Measurements from ENCODE around the gene SLC15A3. TPM values are rescaled to one million over a fixed set of nuclear protein-coding genes. Genes with fewer than 3 reads are reported as not detected.

Gene SLC15A3
- total and polyA plus RNA-seq, 2 experiments from 2014 or later: 14.2 to 15.8 TPM

DNA sequence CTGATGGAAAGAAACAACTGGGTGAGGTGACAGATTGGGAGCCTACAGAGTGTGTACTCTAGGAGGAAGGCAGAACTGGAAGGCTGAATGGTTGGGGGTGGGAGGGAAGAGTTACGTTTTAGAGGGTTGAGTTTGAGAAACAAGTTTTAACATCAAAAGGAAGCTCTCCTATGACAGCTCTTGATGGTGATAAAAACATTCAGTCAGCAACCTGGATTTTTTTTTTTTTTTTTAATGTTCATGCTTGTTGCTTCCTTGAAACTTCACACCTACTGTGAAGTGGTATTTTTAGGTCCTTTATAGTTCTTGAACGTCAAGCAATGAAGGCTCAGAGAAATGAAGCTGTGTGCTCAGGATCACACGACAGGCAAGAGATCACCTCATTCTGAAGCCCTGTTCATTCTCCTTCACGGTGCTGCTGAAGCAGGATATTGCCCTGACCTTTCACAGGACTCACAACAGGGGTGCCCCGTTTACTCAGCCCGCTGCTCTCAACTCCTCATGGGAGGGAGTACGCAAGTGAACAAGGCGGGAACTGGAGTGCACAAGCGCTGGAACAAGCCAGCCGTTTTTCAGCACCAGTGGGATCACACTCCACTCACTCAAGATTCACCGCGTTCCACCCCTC is 39.6 kb downstream of the SLC15A3 start:
- 0 out of 2 replicates have a peak, but pooled peaks cover 6% of the 10 kb centered on the region for H3F3A ChIP-seq (replicated peaks; ENCODE audit: low read depth)
- H3K4me1 ChIP-seq (ENCODE audit: insufficient read depth): peaks cover 20% of the 10 kb centered on the region
- Mint-ChIP-seq H3K27ac (no peak overlapping the region), H3K9me3 (no peaks in the 10 kb centered on the region; the same call in 2 of the 3 replicates), H3K4me1 (peaks cover 34% of the 10 kb centered on the region), H3K27me3 (ENCODE audit: insufficient read depth, low read depth, poor library complexity) (peaks cover 4% of the 10 kb centered on the region), H3K4me3 (peak overlapping the region; percentile 5; the same call in 1 of the 3 replicates), H3K36me3 (ENCODE audit: low read depth) (peaks cover 5% of the 10 kb centered on the region; the same call in 1 of the 3 replicates)
- H2AFZ ChIP-seq: peak overlapping the region; percentile 92; the same call in 1 of the 2 replicates
- no peaks in the 10 kb centered on the region for H3K9me2 ChIP-seq (ENCODE audit: insufficient read depth)
- TF ChIP-seq EZH2phosphoT487 (IDR thresholded peaks at IDR 0.05; ENCODE audit: unreplicated experiment) (no peak), JUNB (IDR thresholded peaks at IDR 0.05; ENCODE audit: unreplicated experiment) (no peak), NANOG (IDR thresholded peaks at IDR 0.05; ENCODE audit: borderline replicate concordance) (no peak), CREB1 (CRISPR knock-in tag; IDR thresholded peaks at IDR 0.05; ENCODE audit: low read depth) (no peak), EZH2 (IDR thresholded peaks at IDR 0.05; ENCODE audit: low read depth, unreplicated experiment) (no peak), STAT1 (IDR thresholded peaks at IDR 0.05; ENCODE audit: unreplicated experiment) (no peak), ZNF331 (CRISPR knock-in tag; IDR thresholded peaks at IDR 0.05; ENCODE audit: low read depth) (no peak), POLR2AphosphoS5 (IDR thresholded peaks at IDR 0.05; ENCODE audit: low read depth) (no peak), ZNF114 (CRISPR knock-in tag; IDR thresholded peaks at IDR 0.05) (no peak)
- TF ChIP-seq, protein P1, sequence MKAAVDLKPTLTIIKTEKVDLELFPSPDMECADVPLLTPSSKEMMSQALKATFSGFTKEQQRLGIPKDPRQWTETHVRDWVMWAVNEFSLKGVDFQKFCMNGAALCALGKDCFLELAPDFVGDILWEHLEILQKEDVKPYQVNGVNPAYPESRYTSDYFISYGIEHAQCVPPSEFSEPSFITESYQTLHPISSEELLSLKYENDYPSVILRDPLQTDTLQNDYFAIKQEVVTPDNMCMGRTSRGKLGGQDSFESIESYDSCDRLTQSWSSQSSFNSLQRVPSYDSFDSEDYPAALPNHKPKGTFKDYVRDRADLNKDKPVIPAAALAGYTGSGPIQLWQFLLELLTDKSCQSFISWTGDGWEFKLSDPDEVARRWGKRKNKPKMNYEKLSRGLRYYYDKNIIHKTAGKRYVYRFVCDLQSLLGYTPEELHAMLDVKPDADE (IDR thresholded peaks at IDR 0.05): no peak
- TF ChIP-seq, protein P2, sequence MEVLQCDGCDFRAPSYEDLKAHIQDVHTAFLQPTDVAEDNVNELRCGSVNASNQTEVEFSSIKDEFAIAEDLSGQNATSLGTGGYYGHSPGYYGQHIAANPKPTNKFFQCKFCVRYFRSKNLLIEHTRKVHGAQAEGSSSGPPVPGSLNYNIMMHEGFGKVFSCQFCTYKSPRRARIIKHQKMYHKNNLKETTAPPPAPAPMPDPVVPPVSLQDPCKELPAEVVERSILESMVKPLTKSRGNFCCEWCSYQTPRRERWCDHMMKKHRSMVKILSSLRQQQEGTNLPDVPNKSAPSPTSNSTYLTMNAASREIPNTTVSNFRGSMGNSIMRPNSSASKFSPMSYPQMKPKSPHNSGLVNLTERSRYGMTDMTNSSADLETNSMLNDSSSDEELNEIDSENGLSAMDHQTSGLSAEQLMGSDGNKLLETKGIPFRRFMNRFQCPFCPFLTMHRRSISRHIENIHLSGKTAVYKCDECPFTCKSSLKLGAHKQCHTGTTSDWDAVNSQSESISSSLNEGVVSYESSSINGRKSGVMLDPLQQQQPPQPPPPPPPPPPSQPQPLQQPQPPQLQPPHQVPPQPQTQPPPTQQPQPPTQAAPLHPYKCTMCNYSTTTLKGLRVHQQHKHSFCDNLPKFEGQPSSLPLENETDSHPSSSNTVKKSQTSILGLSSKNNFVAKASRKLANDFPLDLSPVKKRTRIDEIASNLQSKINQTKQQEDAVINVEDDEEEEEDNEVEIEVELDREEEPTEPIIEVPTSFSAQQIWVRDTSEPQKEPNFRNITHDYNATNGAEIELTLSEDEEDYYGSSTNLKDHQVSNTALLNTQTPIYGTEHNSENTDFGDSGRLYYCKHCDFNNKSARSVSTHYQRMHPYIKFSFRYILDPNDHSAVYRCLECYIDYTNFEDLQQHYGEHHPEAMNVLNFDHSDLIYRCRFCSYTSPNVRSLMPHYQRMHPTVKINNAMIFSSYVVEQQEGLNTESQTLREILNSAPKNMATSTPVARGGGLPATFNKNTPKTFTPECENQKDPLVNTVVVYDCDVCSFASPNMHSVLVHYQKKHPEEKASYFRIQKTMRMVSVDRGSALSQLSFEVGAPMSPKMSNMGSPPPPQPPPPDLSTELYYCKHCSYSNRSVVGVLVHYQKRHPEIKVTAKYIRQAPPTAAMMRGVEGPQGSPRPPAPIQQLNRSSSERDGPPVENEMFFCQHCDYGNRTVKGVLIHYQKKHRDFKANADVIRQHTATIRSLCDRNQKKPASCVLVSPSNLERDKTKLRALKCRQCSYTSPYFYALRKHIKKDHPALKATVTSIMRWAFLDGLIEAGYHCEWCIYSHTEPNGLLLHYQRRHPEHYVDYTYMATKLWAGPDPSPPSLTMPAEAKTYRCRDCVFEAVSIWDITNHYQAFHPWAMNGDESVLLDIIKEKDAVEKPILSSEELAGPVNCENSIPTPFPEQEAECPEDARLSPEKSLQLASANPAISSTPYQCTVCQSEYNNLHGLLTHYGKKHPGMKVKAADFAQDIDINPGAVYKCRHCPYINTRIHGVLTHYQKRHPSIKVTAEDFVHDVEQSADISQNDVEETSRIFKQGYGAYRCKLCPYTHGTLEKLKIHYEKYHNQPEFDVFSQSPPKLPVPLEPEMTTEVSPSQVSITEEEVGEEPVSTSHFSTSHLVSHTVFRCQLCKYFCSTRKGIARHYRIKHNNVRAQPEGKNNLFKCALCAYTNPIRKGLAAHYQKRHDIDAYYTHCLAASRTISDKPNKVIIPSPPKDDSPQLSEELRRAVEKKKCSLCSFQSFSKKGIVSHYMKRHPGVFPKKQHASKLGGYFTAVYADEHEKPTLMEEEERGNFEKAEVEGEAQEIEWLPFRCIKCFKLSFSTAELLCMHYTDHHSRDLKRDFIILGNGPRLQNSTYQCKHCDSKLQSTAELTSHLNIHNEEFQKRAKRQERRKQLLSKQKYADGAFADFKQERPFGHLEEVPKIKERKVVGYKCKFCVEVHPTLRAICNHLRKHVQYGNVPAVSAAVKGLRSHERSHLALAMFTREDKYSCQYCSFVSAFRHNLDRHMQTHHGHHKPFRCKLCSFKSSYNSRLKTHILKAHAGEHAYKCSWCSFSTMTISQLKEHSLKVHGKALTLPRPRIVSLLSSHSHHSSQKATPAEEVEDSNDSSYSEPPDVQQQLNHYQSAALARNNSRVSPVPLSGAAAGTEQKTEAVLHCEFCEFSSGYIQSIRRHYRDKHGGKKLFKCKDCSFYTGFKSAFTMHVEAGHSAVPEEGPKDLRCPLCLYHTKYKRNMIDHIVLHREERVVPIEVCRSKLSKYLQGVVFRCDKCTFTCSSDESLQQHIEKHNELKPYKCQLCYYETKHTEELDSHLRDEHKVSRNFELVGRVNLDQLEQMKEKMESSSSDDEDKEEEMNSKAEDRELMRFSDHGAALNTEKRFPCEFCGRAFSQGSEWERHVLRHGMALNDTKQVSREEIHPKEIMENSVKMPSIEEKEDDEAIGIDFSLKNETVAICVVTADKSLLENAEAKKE (CRISPR knock-in tag; IDR thresholded peaks at IDR 0.05): no peak
- TF ChIP-seq, protein P3, sequence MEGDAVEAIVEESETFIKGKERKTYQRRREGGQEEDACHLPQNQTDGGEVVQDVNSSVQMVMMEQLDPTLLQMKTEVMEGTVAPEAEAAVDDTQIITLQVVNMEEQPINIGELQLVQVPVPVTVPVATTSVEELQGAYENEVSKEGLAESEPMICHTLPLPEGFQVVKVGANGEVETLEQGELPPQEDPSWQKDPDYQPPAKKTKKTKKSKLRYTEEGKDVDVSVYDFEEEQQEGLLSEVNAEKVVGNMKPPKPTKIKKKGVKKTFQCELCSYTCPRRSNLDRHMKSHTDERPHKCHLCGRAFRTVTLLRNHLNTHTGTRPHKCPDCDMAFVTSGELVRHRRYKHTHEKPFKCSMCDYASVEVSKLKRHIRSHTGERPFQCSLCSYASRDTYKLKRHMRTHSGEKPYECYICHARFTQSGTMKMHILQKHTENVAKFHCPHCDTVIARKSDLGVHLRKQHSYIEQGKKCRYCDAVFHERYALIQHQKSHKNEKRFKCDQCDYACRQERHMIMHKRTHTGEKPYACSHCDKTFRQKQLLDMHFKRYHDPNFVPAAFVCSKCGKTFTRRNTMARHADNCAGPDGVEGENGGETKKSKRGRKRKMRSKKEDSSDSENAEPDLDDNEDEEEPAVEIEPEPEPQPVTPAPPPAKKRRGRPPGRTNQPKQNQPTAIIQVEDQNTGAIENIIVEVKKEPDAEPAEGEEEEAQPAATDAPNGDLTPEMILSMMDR (conservative IDR thresholded peaks at IDR 0.05; ENCODE audit: low read depth in 2 of 2): no peak
- TF ChIP-seq, protein P4, sequence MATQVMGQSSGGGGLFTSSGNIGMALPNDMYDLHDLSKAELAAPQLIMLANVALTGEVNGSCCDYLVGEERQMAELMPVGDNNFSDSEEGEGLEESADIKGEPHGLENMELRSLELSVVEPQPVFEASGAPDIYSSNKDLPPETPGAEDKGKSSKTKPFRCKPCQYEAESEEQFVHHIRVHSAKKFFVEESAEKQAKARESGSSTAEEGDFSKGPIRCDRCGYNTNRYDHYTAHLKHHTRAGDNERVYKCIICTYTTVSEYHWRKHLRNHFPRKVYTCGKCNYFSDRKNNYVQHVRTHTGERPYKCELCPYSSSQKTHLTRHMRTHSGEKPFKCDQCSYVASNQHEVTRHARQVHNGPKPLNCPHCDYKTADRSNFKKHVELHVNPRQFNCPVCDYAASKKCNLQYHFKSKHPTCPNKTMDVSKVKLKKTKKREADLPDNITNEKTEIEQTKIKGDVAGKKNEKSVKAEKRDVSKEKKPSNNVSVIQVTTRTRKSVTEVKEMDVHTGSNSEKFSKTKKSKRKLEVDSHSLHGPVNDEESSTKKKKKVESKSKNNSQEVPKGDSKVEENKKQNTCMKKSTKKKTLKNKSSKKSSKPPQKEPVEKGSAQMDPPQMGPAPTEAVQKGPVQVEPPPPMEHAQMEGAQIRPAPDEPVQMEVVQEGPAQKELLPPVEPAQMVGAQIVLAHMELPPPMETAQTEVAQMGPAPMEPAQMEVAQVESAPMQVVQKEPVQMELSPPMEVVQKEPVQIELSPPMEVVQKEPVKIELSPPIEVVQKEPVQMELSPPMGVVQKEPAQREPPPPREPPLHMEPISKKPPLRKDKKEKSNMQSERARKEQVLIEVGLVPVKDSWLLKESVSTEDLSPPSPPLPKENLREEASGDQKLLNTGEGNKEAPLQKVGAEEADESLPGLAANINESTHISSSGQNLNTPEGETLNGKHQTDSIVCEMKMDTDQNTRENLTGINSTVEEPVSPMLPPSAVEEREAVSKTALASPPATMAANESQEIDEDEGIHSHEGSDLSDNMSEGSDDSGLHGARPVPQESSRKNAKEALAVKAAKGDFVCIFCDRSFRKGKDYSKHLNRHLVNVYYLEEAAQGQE (IDR thresholded peaks at IDR 0.05; ENCODE audit: unreplicated experiment): no peak
- H3K27me3 ChIP-seq (ENCODE audit: insufficient read depth): no peaks in the 10 kb centered on the region
- no peak overlapping the region for H3K27ac ChIP-seq (ENCODE audit: low read depth)
- 0 out of 2 replicates have a peak, but pooled peaks cover 4% of the 10 kb centered on the region for H4K20me1 ChIP-seq (replicated peaks; ENCODE audit: insufficient read depth)
- ATAC-seq (no peak), DNase-seq (ENCODE audit: low spot score) (peak; percentile 35)
- no peaks in the 10 kb centered on the region for H3K36me3 ChIP-seq (ENCODE audit: insufficient read depth)
- H3K4me2 ChIP-seq: peak overlapping the region; percentile 25; the same call in 1 of the 2 replicates
- H3K79me2 ChIP-seq (replicated peaks; ENCODE audit: insufficient read depth): peaks cover 6% of the 10 kb centered on the region
- H3K4me3 ChIP-seq: no peak overlapping the region
